GDM1 (cell line): ENCODE results near the gene ERICH6B.

Experiments used
- DNase-seq: peaks from one replicate; lab custom pipeline; 2025; lab: John Stamatoyannopoulos, UW

ERICH6B gene

DNA sequence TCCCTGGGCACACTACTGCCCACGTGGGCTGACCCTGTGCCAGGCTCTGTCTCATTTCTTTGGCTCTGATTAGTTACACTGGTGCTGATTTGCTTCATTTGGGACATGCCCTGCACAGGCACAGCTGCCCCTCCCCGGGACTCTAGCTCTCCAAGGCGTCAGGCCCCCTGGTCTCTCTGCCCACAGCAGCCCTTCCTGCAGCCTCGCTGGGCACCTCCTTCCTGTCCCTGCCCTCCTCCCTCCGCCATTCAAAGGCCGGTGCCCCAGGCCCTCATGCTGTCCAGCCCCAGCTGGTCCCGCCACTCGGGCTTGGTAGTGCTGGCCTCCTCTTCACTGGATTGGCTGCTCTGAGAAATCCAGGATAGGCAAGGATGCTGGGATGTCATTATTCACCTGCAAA, 73.1 kb downstream of the ERICH6B start:
- no peak for DNase-seq

GRCh38 chr13:45541806-45542205, 73.7 kb downstream of the ERICH6B start:
- no peak for DNase-seq

GRCh38 chr13:45540864-45541263, 74.7 kb downstream of the ERICH6B start:
- DNase-seq = no peak

DNA sequence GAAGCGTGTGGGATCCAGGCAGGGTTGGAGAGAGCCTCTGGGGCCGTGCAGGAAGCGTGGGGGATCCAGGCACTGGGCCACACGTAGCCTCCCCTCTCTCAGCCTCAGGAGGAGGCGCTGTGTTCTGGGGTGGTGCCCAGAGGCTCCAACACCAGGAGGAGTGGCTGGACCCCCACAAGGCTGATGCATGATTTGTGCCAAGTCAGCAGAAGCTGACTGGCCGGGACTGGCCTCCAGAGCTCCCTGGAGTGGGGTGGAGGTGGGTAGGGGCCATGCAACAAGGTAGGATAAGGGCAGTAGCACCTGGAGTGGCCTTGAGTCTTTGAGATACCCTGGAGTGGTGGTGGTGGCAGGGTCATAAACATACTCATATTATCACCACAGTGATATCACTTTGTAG, 75.3 kb downstream of the ERICH6B start:
- DNase-seq = no peak

DNA sequence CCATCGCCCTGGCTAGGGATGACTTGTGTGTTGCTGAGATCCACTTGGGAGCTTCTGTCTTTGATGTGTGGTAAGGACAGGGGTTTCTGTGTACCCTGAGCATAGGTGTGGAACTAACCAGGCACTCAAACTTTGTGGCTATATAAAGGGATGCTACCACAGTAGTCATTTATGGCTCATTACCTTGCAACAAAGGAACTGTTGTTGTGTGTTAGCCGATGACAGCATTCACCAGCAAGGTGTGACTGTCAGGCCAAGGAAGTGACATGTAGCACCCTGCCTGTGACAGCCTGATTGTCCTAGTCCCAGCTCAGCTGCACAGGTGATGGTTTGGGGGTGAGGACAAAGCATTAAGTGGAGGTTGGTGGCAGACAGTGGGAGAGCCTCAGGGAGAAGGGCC, 77.2 kb downstream of the ERICH6B start:
- DNase-seq = no peak

DNA sequence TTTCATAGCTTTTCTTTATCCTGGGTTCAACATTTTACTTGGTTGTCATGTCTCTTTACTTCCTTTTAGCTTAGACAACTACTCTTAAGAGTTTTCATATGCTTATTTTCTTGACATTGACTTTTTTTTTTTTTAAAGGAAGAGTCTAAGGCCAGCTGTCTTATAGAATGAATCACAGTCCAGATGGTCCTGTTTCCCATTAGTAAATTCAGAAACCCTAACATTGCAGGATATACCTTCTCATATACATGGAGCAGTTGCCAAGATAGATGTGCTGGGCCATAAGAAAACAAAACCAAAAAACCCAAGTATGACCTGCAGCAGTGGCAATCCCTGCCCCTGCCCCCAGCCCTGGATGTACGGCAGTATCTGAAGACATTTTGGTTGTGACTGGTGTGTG, 78.0 kb downstream of the ERICH6B start:
- no peak for DNase-seq

DNA sequence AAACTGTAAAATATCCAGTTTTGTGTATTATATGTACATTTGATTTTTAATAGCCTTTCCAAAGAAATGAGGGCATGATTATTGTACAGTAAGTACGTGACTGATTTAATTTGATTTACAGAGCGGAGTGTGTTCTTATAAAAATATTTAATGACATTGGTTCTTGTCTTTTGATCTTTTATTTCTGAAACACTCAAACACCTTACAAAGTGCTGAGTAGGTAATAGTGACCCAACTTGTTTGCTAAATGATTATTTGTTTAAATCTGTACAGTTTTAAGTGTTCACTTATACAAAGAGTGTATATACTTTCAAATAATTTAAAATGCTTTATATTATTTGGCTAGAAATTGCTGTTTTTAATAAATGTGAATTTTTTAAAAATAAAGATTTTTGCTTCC, 79.3 kb downstream of the ERICH6B start:
- DNase-seq = no peak

- DNase-seq = no peak
Observed at GRCh38 chr13:45534604-45535003, 80.9 kb downstream of the ERICH6B start.

GRCh38 chr13:45529758-45530157, 85.8 kb downstream of the ERICH6B start:
- no peak for DNase-seq

DNA sequence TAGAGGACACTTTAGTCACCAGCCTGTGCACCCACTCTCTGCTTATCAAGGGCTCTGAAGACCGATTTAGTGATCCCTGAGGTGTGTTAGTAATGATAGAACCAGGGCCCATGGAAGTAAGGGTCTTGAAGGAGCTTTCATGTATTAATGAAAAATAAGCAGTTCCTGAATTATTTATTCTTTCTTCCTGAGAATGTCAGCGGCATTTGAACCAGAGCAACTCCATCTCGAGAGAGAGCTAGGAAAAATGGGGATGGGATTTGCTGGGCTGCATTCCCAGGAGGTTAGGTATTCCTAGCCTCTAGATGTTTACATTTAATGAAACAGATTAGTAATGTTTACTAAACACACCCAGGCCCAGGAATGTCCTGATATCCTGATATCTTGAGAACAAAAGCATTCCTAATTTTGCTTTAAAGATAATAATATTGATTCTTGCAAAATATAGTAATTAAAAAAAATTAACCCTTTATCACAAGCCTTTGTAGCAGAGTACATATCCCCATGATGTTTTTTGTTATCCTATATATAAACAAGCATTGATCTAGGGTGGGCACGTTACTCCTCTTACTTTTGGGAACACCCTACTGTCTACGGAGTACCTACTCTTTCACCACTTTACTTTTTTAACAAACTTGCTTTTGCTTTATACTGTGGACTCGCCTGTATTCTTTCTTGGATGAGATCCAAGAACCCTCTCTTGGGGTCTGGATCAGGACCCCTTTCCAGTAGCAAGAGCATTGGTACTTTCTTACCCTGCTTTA, 87.7 kb downstream of the ERICH6B start:
- DNase-seq = no peak

GRCh38 chr13:45522571-45522970, 93.0 kb downstream of the ERICH6B start:
- DNase-seq = no peak

- DNase-seq = no peak
Observed at GRCh38 chr13:45521297-45521696, 94.2 kb downstream of the ERICH6B start.

- no peak for DNase-seq
Observed at GRCh38 chr13:45519493-45519892, 96.0 kb downstream of the ERICH6B start.

- DNase-seq = no peak
Observed at GRCh38 chr13:45518525-45519245, 96.9 kb downstream of the ERICH6B start.

DNA sequence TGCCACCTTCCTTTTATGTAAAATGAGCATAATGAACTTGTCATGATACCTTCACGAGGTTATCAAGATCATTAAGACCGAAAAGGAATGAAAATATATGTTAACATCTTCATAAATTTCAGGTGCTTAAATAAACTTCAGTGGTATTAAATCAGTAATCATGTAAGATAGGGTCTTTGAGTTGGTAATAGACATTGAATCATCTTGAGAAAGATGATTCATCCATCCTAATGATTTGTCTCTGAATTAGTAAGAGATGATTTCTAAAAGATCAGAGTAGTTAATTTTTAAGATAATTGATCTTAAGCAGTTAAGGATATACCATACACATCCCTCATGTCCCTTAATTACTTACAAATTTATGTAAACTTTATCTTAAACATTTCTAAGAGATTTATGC, 98.8 kb downstream of the ERICH6B start:
- no peak for DNase-seq

DNA sequence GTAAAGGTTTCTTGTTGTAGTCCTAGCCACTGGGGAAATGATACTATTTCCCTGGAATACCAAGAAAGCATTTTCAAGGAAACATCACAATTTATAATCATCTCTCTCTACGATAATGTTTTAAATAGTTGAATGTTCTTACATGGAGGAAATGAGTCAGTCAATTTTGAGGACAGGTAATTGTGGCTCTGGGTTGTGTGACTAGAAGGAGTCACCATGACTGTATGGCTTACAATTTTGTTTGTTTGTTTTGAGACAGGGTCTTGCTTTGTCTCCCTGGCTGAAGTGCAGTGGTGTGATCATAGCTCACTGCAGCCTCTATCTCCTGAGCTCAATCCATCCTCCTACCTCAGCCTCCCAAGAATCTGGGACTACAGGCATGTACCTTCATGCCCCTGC, 103.4 kb downstream of the ERICH6B start:
- DNase-seq = no peak

DNA sequence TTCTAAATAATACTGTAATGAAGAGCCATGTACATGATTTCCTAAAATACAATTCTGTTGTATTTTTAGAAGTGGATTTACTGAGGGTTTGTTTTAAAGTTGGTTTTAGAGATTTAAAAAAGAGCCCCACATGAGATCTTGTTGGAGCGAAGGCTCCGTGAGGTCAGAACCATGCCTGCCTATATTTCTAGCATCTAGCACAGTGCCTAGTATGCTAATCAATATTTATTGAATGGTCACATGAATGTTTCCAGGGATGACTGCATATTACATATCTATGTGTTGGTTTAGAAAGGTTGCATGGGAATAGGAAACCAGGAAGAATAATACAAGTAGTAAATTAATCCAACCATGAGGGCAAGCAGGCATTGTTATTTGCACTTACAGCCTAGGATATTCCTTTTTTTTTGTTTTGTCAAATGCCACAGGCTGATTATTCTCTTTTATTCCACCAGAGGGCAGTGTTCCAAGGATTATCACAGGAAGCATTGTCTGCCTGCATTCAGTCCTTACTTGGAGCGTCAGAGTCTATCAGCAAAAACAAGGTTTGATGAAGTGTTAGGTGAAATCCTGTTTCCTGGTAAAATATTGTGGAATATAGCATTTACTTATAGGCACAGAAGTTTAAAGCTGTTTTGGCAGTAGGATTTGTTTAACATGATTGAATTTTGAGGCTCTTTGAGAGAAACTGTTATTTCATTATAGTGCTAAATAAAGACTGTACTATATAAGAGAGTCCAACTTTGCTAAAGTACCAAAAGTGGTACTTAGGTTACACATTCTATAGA, 104.0 kb downstream of the ERICH6B start:
- peak; percentile 64 for DNase-seq

DNA sequence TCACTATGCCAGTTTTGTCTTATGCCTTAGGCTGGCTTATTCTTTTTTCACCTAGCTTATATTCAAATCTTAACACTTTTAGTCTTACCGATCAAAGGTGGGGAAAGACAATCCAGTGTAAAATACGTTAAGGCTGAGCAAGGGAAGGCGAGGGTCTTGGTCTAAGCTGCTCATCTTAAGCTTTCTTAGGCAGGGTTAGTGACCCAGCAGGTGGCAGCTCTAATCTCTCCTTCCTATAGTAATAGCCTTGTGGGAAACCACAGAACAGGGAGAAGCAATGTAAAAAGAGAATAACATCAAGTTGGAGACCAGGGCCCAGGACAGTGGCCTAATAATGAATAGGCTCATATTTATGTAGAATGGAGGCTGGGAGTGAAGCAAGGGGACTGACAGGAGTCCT, 104.9 kb downstream of the ERICH6B start:
- DNase-seq = no peak

DNA sequence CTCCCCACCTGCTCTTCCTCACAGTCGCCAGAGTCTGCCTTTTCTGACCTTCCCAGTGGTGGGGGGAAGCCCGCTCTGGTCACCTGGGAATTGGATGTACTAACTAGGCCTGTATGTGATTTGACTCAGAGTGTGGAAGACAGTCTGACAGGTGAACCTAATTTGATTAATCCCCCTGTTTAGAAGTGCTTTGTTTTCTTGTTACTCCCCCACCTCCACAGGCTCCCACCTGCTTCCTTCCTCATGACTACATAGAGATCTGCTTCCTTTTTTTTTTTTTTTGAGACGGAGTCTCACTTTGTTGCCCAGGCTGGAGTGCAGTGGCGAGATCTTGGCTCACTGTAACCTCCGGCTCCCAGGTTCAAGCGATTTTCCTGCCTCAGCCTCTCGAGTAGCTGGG, 106.8 kb downstream of the ERICH6B start:
- DNase-seq = no peak

GRCh38 chr13:45506811-45507210, 108.7 kb downstream of the ERICH6B start:
- no peak for DNase-seq

- no peak for DNase-seq
Observed at GRCh38 chr13:45503658-45504057, 111.9 kb downstream of the ERICH6B start.

DNA sequence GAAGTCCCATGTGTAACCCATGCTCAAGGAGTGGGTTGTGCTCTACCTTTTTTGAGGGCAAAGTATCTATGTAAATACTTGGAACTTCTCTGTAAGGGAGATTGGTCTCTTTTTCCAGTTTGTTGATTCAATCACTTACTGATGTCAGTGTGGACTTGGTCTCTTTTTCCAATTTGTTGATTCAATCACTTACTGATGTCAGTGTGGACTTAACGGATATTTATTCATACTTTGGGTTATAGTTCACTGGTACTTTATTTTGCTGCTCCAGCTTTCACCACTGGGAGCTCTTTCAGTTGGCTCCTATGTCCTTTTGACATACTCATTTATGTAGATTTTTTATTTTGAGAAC, 114.4 kb downstream of the ERICH6B start:
- DNase-seq = no peak
